GM18505 (cell line): ENCODE data around the gene ANO10.
"Not testable (repeated sequence)": the region's sequence is repeated elsewhere in the genome, so short reads cannot be mapped to it uniquely, and the experiment has no call there.

ENCODE experiments used
- ATAC-seq: cut with Tn5 transposase; IDR thresholded peaks from one replicate; pipeline ENCODE4 v1.9.1; 2021; ENCODE audit not compliant: unreplicated experiment
- POLR2A ChIP-seq: IDR thresholded peaks from 4 replicates; pipeline ENCODE4 v1.6.1; 2011; ENCODE audit warnings: borderline replicate concordance; ENCODE audit not compliant: insufficient read depth, insufficient read length; ENCODE audit errors: extremely low read depth

ANO10 gene

DNA sequence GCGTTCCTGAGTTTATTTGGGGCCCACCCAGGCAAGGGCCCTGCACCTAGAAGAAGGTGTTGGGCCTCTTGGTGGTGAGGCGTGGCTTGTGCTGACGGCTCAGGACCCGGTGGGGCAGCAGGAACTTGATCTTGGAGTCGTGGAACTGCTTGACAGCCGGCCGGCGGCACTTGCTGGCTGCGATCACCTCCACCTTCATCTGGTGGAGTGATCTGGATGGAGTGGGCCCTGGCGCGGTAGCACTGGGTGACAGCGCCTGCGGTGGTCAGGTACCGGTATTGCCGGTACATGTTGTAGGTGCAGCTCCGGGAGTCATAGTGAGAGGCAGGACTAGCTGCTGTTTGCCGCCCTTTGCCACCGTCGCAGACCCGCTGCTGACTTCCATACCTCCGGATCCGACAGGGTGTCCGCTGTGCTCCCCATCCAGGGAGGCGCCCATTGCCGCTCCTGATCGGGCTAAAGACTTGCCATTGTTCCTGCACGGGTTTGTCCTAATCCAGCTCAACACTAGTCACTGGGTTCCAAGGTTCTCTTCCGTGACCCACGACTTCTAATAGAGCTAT is 136.8 kb downstream of the ANO10 start:
- no peak for TF ChIP-seq POLR2A
- ATAC-seq: no peak

DNA sequence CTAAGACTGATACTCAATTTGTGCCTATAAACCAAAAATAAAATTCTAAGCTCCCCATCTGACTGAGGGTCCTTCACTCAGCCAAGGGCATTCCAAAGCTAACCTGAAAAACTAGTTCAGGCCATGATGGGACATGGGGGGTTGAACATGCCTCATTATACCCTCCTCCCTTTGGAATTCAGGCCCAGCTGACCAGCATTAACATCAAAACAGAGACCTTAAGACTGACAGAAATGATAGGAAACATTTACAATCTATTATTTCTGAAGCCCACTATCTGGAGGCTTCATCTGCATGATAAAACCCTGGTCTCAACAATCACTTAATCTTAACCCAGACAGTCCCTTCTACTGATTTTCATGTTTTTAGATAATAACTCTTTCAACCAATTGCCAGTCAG is 140.4 kb downstream of the ANO10 start:
- TF ChIP-seq POLR2A: no peak
- no peak for ATAC-seq

- ATAC-seq: not testable (repeated sequence)
These were observed 143.0 kb downstream of the ANO10 start for GRCh38 chr3:43478839-43479238.

DNA sequence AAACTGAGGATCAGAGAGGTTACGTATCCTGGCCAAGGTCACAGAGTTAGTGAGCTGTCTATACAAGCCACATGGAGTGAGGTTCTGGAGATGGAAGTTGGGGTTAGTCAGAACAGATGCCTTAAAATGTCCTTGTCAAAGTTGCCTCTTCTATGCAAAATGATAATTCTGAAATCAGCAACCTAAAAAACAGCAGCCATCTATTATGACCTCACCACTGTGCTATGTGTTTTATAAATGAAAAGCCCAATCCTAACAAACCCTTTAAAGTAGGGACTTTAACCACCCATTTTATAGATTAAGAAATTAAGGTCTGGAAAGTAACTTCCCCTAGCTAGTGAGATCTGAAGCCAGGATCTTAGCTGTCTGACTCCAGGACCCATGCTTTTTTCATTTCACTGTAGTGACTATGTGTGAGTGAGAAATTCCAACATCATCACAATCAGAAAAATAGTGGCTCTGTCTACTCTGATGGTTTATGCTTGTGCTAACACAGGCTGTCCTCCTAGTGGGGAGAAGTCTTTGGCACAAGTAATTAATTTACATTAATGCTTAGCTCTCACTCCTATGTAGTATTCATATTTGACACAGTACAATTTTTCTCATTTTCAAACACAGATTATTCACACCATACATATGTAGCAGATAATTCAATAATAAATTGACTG is 143.6 kb downstream of the ANO10 start:
- no peak for ATAC-seq
- TF ChIP-seq POLR2A: no peak

DNA sequence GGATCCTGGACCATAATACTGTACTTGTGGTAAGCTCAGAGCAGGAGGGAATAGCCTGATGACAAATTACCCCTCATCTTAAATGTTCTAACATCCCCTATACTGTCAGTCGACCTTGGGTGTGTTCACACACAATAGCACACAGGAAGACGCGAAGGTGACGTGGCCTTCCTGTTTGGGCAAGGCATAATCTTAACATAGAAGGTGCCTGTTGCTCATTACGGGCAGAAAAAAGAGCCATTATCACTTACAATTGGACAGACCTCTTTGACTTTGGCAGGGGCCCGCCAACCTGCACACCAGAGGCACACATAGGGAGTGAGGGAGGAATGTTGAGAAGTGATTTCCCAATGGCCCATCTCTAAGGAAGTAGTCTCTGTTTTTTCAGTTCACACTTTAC is 144.2 kb downstream of the ANO10 start:
- no peak for TF ChIP-seq POLR2A
- ATAC-seq: no peak

DNA sequence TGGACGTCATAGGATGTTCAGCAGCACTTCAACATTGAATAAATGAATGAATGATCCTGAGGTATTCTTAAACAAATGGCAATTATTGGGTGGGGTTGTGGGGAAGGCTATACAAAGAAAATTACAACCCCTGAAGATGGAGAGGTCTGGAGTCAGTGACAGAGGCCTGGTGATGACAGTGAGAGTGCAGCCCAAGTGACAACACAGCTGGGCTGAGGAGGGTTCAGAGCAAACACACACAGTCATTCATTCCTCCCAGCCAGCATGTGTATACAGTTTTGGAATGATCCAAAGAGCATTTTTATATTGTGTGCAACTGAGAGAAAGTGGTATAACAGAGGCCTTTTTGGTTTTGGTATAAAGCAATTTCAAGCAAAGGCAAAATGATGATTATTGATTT is 148.1 kb downstream of the ANO10 start:
- no peak for ATAC-seq
- no peak for TF ChIP-seq POLR2A

DNA sequence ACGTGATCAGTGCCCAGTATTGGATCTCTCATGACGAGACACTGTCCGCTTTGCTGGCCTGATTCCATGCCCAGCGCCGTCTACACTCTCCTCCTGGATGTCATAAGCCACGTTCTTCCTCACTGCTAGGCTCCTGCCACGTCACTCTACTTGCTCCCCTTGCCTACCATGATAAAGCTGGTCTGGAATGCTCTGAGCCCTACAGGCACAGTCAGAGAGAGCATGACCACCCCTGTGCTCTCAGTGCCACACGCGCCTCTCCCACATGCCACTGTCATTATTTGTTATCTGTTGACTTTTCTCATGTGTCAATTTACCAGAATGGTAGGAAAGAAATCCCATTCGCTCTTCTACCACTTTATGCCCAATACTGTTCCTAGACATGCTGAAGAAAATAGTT is 148.6 kb downstream of the ANO10 start:
- TF ChIP-seq POLR2A: no peak
- no peak for ATAC-seq

DNA sequence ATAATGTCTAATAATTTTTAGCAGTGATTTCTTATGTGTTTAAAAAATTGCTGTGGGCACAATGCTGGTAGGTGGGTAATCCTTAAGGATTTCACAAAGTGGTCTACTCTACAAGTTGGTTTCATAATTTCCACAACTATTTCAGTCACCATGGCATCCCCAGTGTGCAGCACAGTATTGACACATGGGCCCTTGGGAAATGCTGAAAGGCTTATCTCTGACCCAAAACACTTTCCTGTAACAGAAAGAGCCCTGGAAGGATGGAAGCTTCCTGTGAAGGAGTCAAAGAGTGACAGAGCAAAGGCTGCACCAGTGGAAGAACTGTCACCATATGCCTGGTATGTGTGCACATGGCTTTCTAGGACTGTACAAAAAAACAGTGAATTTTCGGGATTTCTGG is 153.7 kb downstream of the ANO10 start:
- ATAC-seq: no peak
- TF ChIP-seq POLR2A: no peak

GRCh38 chr3:43465109-43465508 is 156.7 kb downstream of the ANO10 start:
- TF ChIP-seq POLR2A: no peak

GRCh38 chr3:43462566-43462965 is 159.2 kb downstream of the ANO10 start:
- not testable (repeated sequence) for ATAC-seq

More at GRCh38 chr3:43465109-43465508, 156.7 kb downstream of the ANO10 start:
- no peak for ATAC-seq

- no peak for TF ChIP-seq POLR2A
- ATAC-seq: no peak
These were observed 160.5 kb downstream of the ANO10 start for GRCh38 chr3:43461345-43461744.

GRCh38 chr3:43457038-43457437 is 164.8 kb downstream of the ANO10 start:
- ATAC-seq: not testable (repeated sequence)

DNA sequence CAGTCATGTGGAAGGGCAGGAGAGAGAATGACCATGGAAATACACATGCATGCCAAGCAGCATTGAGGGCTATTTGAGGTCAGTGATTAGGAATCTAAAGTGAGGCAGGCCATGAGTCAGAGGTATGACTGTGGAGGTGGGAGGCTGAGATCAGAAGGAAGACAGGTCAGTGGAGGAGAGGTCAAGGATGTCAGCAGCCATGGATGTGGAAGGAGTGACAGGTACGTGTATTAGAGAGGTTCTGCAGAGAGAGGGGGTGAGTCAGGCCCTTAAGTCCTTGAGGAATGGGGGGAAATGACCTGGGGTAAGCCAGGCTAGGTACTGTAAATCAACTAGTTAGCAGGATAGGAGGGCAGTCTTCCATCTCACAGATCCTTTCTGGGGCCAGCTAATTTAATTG is 166.6 kb downstream of the ANO10 start:
- ATAC-seq: no peak
- no peak for TF ChIP-seq POLR2A

GRCh38 chr3:43453981-43454380 is 167.8 kb downstream of the ANO10 start:
- no peak for TF ChIP-seq POLR2A
- ATAC-seq: no peak

- ATAC-seq: no peak
These were observed 170.0 kb downstream of the ANO10 start for GRCh38 chr3:43451670-43452254.

More at GRCh38 chr3:43451670-43452254, 170.0 kb downstream of the ANO10 start:
- TF ChIP-seq POLR2A: no peak
